ENCODE results near the gene MBNL3. TPM values are rescaled to one million over a fixed set of nuclear protein-coding genes. Genes with fewer than 3 reads are reported as not detected.

MBNL3 gene
- total RNA-seq, 1 experiment from 2014 or later: 0.39 TPM

DNA sequence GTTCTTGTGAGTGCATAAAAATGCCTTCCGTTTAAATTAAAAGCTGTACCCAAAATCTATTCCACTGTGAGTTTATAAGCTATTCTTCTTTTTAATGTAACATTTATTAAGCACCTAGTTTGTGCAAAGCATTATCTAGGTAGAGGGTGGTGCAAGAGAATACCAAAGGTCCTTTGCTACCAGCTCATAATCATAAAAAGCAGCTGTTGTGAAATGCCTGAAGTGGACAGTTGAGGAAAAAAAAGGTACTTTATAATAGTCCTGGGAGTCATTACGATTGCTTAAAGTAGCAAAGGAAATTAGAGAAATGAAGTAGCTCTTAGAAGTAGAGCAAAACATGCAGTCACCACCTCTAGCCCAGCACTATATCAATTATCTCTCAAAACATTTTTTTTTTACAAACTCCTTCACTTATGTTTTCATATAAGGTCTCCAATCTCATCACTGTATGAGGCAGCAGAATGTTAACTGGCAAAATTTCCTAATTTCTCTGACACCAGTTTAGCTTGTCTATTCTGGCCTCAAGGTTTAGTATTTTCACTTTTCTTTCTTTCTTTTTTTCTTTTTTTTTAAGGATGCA lies 2.1 kb downstream of the MBNL3 start:
- BruUV-seq (replicated peaks): no TSS peak
- H3K9me3 ChIP-seq (ENCODE audit: control insufficient read depth, insufficient read depth, low read depth, low read length): no peaks in the 10 kb centered on the region
- H3K4me1 ChIP-seq (ENCODE audit: control insufficient read depth, insufficient read depth, low read length): peaks cover 7% of the 10 kb centered on the region
- in situ Hi-C loops (cut with HindIII; ENCODE audit: low pct_unique_long_range_greater_than_20kb, low sequenced_read_pairs): no loop called here
- CTCF ChIA-PET: no interaction called here
- H3K36me3 ChIP-seq (ENCODE audit: control insufficient read depth, insufficient read depth, low read length): no peaks in the 10 kb centered on the region
- no peak overlapping the region for H3K4me3 ChIP-seq (ENCODE audit: low read depth in 2 of 2, low read length in 2 of 2)
- intact Hi-C loops (cut with micrococcal nuclease; ENCODE audit: unreplicated experiment): no loop called here
- H3K27me3 ChIP-seq (ENCODE audit: control insufficient read depth, insufficient read depth, low read length): peaks cover 32% of the 10 kb centered on the region
- POLR2A ChIA-PET: no interaction called here
- DNase-seq (ENCODE audit: low read depth, low spot score): no peak
- no peak overlapping the region for H3K27ac ChIP-seq (ENCODE audit: low read length)
- ATAC-seq: no peak
- TF ChIP-seq, protein P1, sequence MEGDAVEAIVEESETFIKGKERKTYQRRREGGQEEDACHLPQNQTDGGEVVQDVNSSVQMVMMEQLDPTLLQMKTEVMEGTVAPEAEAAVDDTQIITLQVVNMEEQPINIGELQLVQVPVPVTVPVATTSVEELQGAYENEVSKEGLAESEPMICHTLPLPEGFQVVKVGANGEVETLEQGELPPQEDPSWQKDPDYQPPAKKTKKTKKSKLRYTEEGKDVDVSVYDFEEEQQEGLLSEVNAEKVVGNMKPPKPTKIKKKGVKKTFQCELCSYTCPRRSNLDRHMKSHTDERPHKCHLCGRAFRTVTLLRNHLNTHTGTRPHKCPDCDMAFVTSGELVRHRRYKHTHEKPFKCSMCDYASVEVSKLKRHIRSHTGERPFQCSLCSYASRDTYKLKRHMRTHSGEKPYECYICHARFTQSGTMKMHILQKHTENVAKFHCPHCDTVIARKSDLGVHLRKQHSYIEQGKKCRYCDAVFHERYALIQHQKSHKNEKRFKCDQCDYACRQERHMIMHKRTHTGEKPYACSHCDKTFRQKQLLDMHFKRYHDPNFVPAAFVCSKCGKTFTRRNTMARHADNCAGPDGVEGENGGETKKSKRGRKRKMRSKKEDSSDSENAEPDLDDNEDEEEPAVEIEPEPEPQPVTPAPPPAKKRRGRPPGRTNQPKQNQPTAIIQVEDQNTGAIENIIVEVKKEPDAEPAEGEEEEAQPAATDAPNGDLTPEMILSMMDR (IDR thresholded peaks at IDR 0.05): no peak
- TF ChIP-seq TCF7L2 (IDR thresholded peaks at IDR 0.05; ENCODE audit: low read depth, low read length): no peak
- TF ChIP-seq POLR2AphosphoS5 (IDR thresholded peaks at IDR 0.05; ENCODE audit: low read depth, low read length): no peak
- no peak for TF ChIP-seq SIN3A (IDR thresholded peaks at IDR 0.05; ENCODE audit: borderline replicate concordance, insufficient read depth, low read depth, low read length)
- TF ChIP-seq, protein P2, sequence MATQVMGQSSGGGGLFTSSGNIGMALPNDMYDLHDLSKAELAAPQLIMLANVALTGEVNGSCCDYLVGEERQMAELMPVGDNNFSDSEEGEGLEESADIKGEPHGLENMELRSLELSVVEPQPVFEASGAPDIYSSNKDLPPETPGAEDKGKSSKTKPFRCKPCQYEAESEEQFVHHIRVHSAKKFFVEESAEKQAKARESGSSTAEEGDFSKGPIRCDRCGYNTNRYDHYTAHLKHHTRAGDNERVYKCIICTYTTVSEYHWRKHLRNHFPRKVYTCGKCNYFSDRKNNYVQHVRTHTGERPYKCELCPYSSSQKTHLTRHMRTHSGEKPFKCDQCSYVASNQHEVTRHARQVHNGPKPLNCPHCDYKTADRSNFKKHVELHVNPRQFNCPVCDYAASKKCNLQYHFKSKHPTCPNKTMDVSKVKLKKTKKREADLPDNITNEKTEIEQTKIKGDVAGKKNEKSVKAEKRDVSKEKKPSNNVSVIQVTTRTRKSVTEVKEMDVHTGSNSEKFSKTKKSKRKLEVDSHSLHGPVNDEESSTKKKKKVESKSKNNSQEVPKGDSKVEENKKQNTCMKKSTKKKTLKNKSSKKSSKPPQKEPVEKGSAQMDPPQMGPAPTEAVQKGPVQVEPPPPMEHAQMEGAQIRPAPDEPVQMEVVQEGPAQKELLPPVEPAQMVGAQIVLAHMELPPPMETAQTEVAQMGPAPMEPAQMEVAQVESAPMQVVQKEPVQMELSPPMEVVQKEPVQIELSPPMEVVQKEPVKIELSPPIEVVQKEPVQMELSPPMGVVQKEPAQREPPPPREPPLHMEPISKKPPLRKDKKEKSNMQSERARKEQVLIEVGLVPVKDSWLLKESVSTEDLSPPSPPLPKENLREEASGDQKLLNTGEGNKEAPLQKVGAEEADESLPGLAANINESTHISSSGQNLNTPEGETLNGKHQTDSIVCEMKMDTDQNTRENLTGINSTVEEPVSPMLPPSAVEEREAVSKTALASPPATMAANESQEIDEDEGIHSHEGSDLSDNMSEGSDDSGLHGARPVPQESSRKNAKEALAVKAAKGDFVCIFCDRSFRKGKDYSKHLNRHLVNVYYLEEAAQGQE (IDR thresholded peaks at IDR 0.05; ENCODE audit: insufficient read depth in 1 of 2, low read depth in 2 of 2, low read length in 1 of 2): no peak

DNA sequence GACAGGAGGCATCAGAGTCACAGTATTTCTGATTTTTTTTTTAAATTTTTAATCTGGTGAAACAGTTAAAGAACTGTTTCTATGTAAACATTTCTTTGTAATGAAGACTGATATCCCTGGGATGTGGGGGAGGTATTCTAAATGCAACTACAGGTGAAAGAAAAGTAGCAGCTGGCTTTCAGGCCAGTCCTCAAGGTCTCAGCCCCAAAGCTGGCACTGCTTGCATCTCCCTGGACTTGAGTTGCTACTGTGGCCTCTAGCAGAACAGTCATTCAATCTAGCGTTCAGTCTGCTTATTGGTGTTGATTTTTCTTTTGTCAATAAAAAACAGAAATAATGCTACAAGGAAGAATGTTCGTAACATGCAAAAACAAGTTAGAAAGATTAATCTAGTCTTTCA lies 4.9 kb downstream of the MBNL3 start:
- CTCF ChIA-PET: no interaction called here

More for the DNA sequence above, 4.9 kb downstream of the MBNL3 start:
- H3K27ac ChIP-seq (ENCODE audit: low read length): no peak overlapping the region
- BruUV-seq (replicated peaks): no TSS peak
- no peak overlapping the region for H3K4me3 ChIP-seq (ENCODE audit: low read depth in 2 of 2, low read length in 2 of 2)
- H3K4me1 ChIP-seq (ENCODE audit: control insufficient read depth, insufficient read depth, low read length): peaks cover 3% of the 10 kb centered on the region; the same call in 1 of the 2 replicates
- POLR2A ChIA-PET: no interaction called here
- TF ChIP-seq, protein P2 (IDR thresholded peaks at IDR 0.05; ENCODE audit: insufficient read depth in 1 of 2, low read depth in 2 of 2, low read length in 1 of 2): no peak
- no peak for TF ChIP-seq SIN3A (IDR thresholded peaks at IDR 0.05; ENCODE audit: borderline replicate concordance, insufficient read depth, low read depth, low read length)
- no peak for TF ChIP-seq POLR2AphosphoS5 (IDR thresholded peaks at IDR 0.05; ENCODE audit: low read depth, low read length)
- no peak for TF ChIP-seq TCF7L2 (IDR thresholded peaks at IDR 0.05; ENCODE audit: low read depth, low read length)
- TF ChIP-seq, protein P1 (IDR thresholded peaks at IDR 0.05): no peak
- DNase-seq (ENCODE audit: low read depth, low spot score) (no peak), ATAC-seq (no peak)
- intact Hi-C loops (cut with micrococcal nuclease; ENCODE audit: unreplicated experiment) (no loop called here), in situ Hi-C loops (cut with HindIII; ENCODE audit: low pct_unique_long_range_greater_than_20kb, low sequenced_read_pairs) (no loop called here)
- H3K36me3 ChIP-seq (ENCODE audit: control insufficient read depth, insufficient read depth, low read length): no peaks in the 10 kb centered on the region
- no peaks in the 10 kb centered on the region for H3K9me3 ChIP-seq (ENCODE audit: control insufficient read depth, insufficient read depth, low read depth, low read length)
- peaks cover 13% of the 10 kb centered on the region for H3K27me3 ChIP-seq (ENCODE audit: control insufficient read depth, insufficient read depth, low read length)
